Natural killer cell treated with Interleukin-12 subunit alpha and Interleukin-12 subunit beta and Interleukin-15 and Interleukin-18, amount 100 ng/mL, for 72 hours (primary cell): ENCODE results near the gene TMED6. TPM values are rescaled to one million over a fixed set of nuclear protein-coding genes. Genes with fewer than 3 reads are reported as not detected.
A peak's percentile ranks its signal among the peaks of the same experiment; 100 is the strongest.
"Not testable (repeated sequence)": the region's sequence is repeated elsewhere in the genome, so short reads cannot be mapped to it uniquely, and the experiment has no call there.

Experiments
- ATAC-seq, 2 donors: fragments of 150-1000 bp; cut with Tn5 transposase in 1 of 2; sonication (Bioruptor Pico), chemical (Tn5 transposase) in 1 of 2; 2 replicates each; pipeline ENCODE4 v1.10.0; 2021
- DNase-seq: peaks from one replicate; pipeline ENCODE4 v3.0.0; 2022; ENCODE audit warnings: low spot score
- H3K27ac Mint-ChIP-seq, 2 donors: 1 replicate in 1 of 2; 2 replicates in 1 of 2; pipeline ENCODE4 v1.8.0; 2022; ENCODE audit warnings: mixed read lengths in 2 of 2, mild to moderate bottlenecking in 1 of 2, moderate library complexity in 1 of 2
- H3K27me3 Mint-ChIP-seq, 2 donors: 1 replicate in 1 of 2; 2 replicates in 1 of 2; pipeline ENCODE4 v1.8.0; 2022; ENCODE audit warnings: mixed read lengths in 2 of 2
- H3K36me3 Mint-ChIP-seq: one replicate; pipeline ENCODE4 v1.8.0; 2022; ENCODE audit warnings: mixed read lengths
- H3K4me1 Mint-ChIP-seq, 2 donors: 1 replicate in 1 of 2; 2 replicates in 1 of 2; pipeline ENCODE4 v1.8.0; 2022; ENCODE audit warnings: low read depth in 2 of 2, mixed read lengths in 2 of 2, mild to moderate bottlenecking in 1 of 2
- H3K4me3 Mint-ChIP-seq: one replicate; pipeline ENCODE4 v1.8.0; 2022; ENCODE audit warnings: mixed read lengths
- H3K9me3 Mint-ChIP-seq: 2 replicates; pipeline ENCODE4 v1.8.0; 2022; ENCODE audit warnings: mixed read lengths
- total RNA-seq, 2 donors: library from RNA; stranded (reverse); gene quantifications; one replicate each; pipeline ENCODE4 v1.2.3, GENCODE V29; 2022

TMED6 gene
- total RNA-seq, 2 donors from 2014 or later = 1.5 to 5.0 TPM

DNA sequence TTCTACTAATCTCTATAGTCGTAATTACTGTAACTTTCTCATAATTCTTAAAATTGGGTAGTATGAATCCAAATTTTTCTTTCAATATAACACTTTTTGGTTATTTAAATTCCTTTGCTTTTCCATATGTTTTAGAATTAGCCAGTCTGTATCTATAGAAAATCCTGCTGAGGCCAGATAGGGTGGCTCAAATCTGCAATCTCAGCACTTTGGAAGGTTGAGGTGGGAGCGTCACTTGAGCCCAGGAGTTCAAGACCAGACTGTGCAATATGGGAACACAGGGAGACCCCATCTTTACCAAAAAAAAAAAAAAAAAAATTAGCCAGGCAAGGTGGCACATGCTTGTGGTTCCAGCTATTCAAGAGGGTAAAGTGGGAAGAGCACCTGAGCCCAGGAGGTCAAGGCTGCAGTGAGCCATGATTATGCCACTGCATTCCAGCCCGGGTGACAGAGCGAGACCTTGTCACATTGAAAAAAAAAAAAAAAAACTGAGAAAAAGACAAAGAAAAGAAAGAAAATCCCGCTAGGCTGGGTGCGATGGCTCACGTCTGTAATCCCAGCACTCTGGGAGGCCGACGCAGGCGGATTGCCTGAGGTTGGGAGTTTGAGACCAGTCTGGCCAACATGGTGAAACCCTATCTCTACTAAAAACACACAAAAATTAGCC, 24.9 kb upstream of the TMED6 start:
- Mint-ChIP-seq H3K9me3 (no peaks in the 10 kb centered on the region), H3K27me3 (no peaks in the 10 kb centered on the region), H3K36me3 (peaks cover 14% of the 10 kb centered on the region), H3K4me1 (peaks cover 7 to 18% of the 10 kb centered on the region in 2 donors), H3K27ac (peak overlapping the region in 1 of 2 donors; percentile 56), H3K4me3 (no peak overlapping the region)
- ATAC-seq = no peak
- no peak for DNase-seq

DNA sequence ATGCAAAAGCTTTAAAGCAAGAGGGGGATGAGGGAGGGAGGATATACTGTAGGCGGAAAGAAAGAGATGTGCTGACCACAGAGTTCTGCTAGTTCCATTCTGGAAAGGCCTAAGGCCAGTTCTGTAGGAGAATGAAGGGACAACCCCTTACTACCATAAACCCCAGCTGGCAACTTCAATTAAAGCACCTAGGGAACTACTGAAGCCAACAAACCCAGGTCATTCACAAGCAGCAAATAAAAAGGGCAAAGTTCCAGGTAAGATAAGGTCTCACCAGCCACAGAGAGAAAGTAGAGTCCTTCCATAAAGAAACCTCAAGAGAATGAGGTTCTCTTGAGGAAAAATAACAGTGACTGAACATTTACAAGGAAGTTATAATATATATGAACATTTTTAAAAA, 21.4 kb upstream of the TMED6 start:
- no peaks in the 10 kb centered on the region for H3K27me3 Mint-ChIP-seq
- peaks cover 12 to 17% of the 10 kb centered on the region in 2 donors for H3K4me1 Mint-ChIP-seq
- H3K27ac Mint-ChIP-seq = no peak overlapping the region
- H3K36me3 Mint-ChIP-seq = peaks cover 23% of the 10 kb centered on the region
- DNase-seq = no peak
- no peaks in the 10 kb centered on the region for H3K9me3 Mint-ChIP-seq
- H3K4me3 Mint-ChIP-seq = no peak overlapping the region
- no peak for ATAC-seq

- ATAC-seq (no peak), DNase-seq (no peak)
- Mint-ChIP-seq H3K36me3 (peaks cover 25% of the 10 kb centered on the region), H3K4me1 (peaks cover 5 to 14% of the 10 kb centered on the region in 2 donors), H3K4me3 (no peak overlapping the region), H3K27ac (peak overlapping the region; percentile 12 to 24), H3K9me3 (no peaks in the 10 kb centered on the region), H3K27me3 (no peaks in the 10 kb centered on the region)
These were observed 20.0 kb upstream of the TMED6 start for GRCh38 chr16:69371564-69371963.

- Mint-ChIP-seq H3K27ac (no peak overlapping the region), H3K36me3 (peaks cover 39% of the 10 kb centered on the region), H3K4me3 (no peak overlapping the region), H3K27me3 (no peaks in the 10 kb centered on the region), H3K4me1 (peaks cover 5 to 18% of the 10 kb centered on the region in 2 donors), H3K9me3 (no peaks in the 10 kb centered on the region)
- DNase-seq = no peak
- no peak for ATAC-seq
These were observed 17.3 kb upstream of the TMED6 start for GRCh38 chr16:69368866-69369265.

- Mint-ChIP-seq H3K9me3 (no peaks in the 10 kb centered on the region), H3K4me3 (no peak overlapping the region), H3K27me3 (no peaks in the 10 kb centered on the region)
These were observed 16.4 kb upstream of the TMED6 start for GRCh38 chr16:69367980-69368379.

GRCh38 chr16:69366431-69366830, 14.8 kb upstream of the TMED6 start:
- DNase-seq (no peak), ATAC-seq (no peak)
- Mint-ChIP-seq H3K4me3 (no peak overlapping the region), H3K9me3 (no peaks in the 10 kb centered on the region), H3K4me1 (peaks cover 12 to 23% of the 10 kb centered on the region in 2 donors), H3K27ac (no peak overlapping the region), H3K27me3 (no peaks in the 10 kb centered on the region), H3K36me3 (peaks cover 39% of the 10 kb centered on the region)

More at GRCh38 chr16:69367980-69368379, 16.4 kb upstream of the TMED6 start:
- no peak overlapping the region for H3K27ac Mint-ChIP-seq
- ATAC-seq (no peak), DNase-seq (no peak)
- H3K4me1 Mint-ChIP-seq = peaks cover 5 to 14% of the 10 kb centered on the region in 2 donors
- H3K36me3 Mint-ChIP-seq = peaks cover 39% of the 10 kb centered on the region

GRCh38 chr16:69365901-69366300, 14.3 kb upstream of the TMED6 start:
- H3K4me1 Mint-ChIP-seq = peaks cover 12 to 23% of the 10 kb centered on the region in 2 donors
- no peak for ATAC-seq
- peaks cover 37% of the 10 kb centered on the region for H3K36me3 Mint-ChIP-seq
- no peak overlapping the region for H3K4me3 Mint-ChIP-seq
- no peak overlapping the region for H3K27ac Mint-ChIP-seq
- no peaks in the 10 kb centered on the region for H3K9me3 Mint-ChIP-seq
- no peaks in the 10 kb centered on the region for H3K27me3 Mint-ChIP-seq
- no peak for DNase-seq

DNA sequence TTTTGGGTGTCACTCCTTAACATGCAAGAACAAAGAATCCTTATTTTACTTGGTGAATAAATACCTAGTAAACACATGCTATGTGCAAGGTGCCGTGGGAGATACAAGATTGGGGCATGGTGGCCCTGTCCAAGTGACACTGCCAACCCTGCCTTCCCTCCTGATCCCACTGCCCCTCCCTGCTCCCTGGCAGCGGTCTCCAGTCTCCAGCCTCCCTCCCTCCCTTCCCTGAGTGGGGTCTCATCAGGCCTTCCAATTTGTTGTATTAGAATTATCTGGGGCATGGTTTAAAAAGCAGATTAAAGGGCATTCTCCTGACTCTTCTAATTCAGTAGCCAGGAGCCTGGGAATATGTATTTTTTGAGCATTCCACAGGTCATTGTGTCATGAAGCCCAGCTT, 12.5 kb upstream of the TMED6 start:
- DNase-seq (no peak), ATAC-seq (no peak)
- Mint-ChIP-seq H3K27ac (no peak overlapping the region), H3K4me1 (peaks cover 7 to 15% of the 10 kb centered on the region in 2 donors), H3K9me3 (no peaks in the 10 kb centered on the region), H3K4me3 (no peak overlapping the region), H3K27me3 (no peaks in the 10 kb centered on the region), H3K36me3 (peaks cover 23% of the 10 kb centered on the region)

- H3K9me3 Mint-ChIP-seq = no peaks in the 10 kb centered on the region
- H3K27ac Mint-ChIP-seq = no peak overlapping the region
- DNase-seq (no peak), ATAC-seq (no peak)
- no peak overlapping the region for H3K4me3 Mint-ChIP-seq
- H3K4me1 Mint-ChIP-seq = peaks cover 7 to 15% of the 10 kb centered on the region in 2 donors
- peaks cover 23% of the 10 kb centered on the region for H3K36me3 Mint-ChIP-seq
- H3K27me3 Mint-ChIP-seq = no peaks in the 10 kb centered on the region
These were observed 11.7 kb upstream of the TMED6 start for GRCh38 chr16:69363281-69363717.

- H3K4me3 Mint-ChIP-seq, H3K27ac Mint-ChIP-seq, H3K27me3 Mint-ChIP-seq, ATAC-seq, DNase-seq, H3K9me3 Mint-ChIP-seq: not testable (repeated sequence)
- H3K36me3 Mint-ChIP-seq = peaks cover 12% of the 10 kb centered on the region
- peaks cover 7 to 13% of the 10 kb centered on the region in 2 donors for H3K4me1 Mint-ChIP-seq
These were observed 8.5 kb upstream of the TMED6 start for GRCh38 chr16:69360070-69360469.

DNA sequence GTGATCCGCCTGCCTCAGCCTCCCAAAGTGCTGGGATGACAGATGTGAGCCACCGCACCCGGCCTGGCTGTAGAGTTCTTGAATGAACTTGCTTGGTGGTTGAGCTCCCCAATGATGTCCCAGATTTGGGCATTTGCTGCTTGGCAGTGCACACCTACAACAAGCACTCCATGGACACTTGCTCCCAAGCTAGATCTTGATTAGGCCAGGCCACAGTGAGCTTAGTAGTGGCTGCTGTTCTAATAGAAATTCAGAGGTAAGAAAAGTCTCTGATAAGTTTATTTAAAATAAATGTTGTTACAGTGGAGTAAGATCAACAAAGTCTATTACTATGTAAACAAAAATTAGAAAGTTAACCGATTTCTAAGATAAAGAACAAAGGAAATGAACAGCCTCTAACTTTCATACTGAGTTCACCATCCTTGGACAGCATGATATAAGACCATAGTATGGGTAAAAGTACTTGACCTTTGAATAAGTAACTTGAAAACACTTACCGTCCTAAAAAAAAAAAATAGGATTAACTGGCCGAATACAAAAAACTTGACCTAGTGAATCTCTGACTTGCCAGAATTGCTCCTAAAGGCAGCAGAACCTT, 951 bp downstream of the TMED6 start:
- H3K36me3 Mint-ChIP-seq = peaks cover 5% of the 10 kb centered on the region

DNA sequence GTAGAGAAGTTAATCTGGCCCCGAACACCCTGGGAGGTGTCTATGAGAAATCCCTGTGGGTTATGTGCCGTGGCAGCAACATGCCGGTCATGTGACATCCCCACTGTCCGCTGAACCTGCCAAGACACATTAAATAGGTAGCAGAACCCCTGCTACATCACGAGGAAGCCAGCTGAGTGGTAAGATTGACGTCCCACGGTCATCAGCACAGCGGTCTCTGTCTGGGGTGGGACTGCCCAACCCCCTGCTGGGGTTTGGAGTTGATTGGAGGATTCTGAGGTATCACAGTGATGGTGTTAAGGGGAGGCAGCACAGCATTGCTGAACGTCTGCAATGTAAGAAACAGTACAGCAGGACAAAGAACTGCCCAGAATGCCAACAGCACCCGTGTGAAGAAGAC, 2.0 kb downstream of the TMED6 start:
- DNase-seq (no peak), ATAC-seq (no peak)
- Mint-ChIP-seq H3K27me3 (no peaks in the 10 kb centered on the region), H3K36me3 (no peaks in the 10 kb centered on the region), H3K27ac (no peak overlapping the region), H3K9me3 (no peaks in the 10 kb centered on the region), H3K4me3 (no peak overlapping the region), H3K4me1 (peaks cover 12 to 13% of the 10 kb centered on the region in 2 donors)

More for the DNA sequence above, 951 bp downstream of the TMED6 start:
- Mint-ChIP-seq H3K4me1 (peaks cover 8 to 13% of the 10 kb centered on the region in 2 donors), H3K27ac (no peak overlapping the region), H3K9me3 (no peaks in the 10 kb centered on the region), H3K27me3 (no peaks in the 10 kb centered on the region), H3K4me3 (no peak overlapping the region)
- DNase-seq = no peak
- no peak for ATAC-seq

GRCh38 chr16:69348222-69348621, 3.4 kb downstream of the TMED6 start:
- H3K27me3 Mint-ChIP-seq = no peaks in the 10 kb centered on the region
- no peaks in the 10 kb centered on the region for H3K9me3 Mint-ChIP-seq
- no peak for DNase-seq
- H3K4me3 Mint-ChIP-seq = no peak overlapping the region
- peaks cover 10 to 13% of the 10 kb centered on the region in 2 donors for H3K4me1 Mint-ChIP-seq
- H3K36me3 Mint-ChIP-seq = no peaks in the 10 kb centered on the region
- ATAC-seq = no peak
- H3K27ac Mint-ChIP-seq = no peak overlapping the region

DNA sequence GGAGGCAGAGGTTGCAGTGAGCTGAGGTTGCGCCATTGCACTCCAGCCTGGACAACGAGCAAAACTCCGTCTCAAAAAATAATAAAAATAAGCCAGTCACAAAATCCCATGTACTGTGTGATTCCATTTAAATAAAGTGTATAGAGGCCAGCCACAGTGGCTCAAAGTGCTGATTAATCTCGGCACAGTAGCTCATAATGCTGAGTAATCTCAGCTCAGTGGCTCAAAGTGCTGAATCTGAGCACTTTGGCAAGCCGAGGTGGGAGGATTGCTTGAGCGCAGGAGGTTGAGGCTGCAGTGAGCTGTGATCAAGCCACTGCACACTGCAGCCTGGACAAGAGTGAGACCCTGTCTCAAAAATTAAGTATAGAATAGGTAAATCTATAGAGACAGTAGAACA, 4.9 kb downstream of the TMED6 start:
- H3K36me3 Mint-ChIP-seq = peaks cover 2% of the 10 kb centered on the region
- ATAC-seq = peak in 1 of 2 donors; percentile 74
- H3K4me3 Mint-ChIP-seq = no peak overlapping the region
- H3K9me3 Mint-ChIP-seq = no peaks in the 10 kb centered on the region
- peaks cover 9 to 15% of the 10 kb centered on the region in 2 donors for H3K4me1 Mint-ChIP-seq
- peak overlapping the region in 1 of 2 donors; percentile 10 for H3K27ac Mint-ChIP-seq
- DNase-seq = no peak
- H3K27me3 Mint-ChIP-seq = no peaks in the 10 kb centered on the region
